Dermis blood vessel endothelial cell (primary cell): ENCODE results near the gene ERGIC3. TPM values are rescaled to one million over a fixed set of nuclear protein-coding genes. Genes with fewer than 3 reads are reported as not detected.
A peak's percentile ranks its signal among the peaks of the same experiment; 100 is the strongest.
"Not testable (repeated sequence)": the region's sequence is repeated elsewhere in the genome, so short reads cannot be mapped to it uniquely, and the experiment has no call there.

Experiments
- DNase-seq: peaks from one replicate; pipeline ENCODE4 v3.0.0; 2010
- total RNA-seq: library from RNA; depleted of rRNA; stranded (reverse); fragments of >200 nt; gene quantifications from 2 replicates; pipeline ENCODE4 v1.2.3, GENCODE V29; 2014

The ERGIC3 gene
- total RNA-seq, 1 donor from 2014 or later = 484 TPM

- no peak for DNase-seq
Measured at GRCh38 chr20:35518955-35519354, 22.9 kb upstream of the ERGIC3 start.

- peak; percentile 24 for DNase-seq
Measured at GRCh38 chr20:35523298-35523888, 18.5 kb upstream of the ERGIC3 start.

- no peak for DNase-seq
Measured at GRCh38 chr20:35525639-35526038, 16.2 kb upstream of the ERGIC3 start.

GRCh38 chr20:35527122-35527769 lies 14.6 kb upstream of the ERGIC3 start:
- DNase-seq = no peak

GRCh38 chr20:35529552-35529951 lies 12.3 kb upstream of the ERGIC3 start, which contains the start of gene C20orf173:
Gene C20orf173, minus strand, starts transcription at chr20:35529652. Its CDS starts 279 bp downstream, at chr20:35529373.
- no peak for DNase-seq

- DNase-seq = peak; percentile 6
Measured at GRCh38 chr20:35539756-35540212, 2.1 kb upstream of the ERGIC3 start.

GRCh38 chr20:35541118-35541782 lies 628 bp upstream of the ERGIC3 start:
- DNase-seq = no peak

- DNase-seq = no peak
Measured at GRCh38 chr20:35542990-35543389, 1.1 kb downstream of the ERGIC3 start.

- DNase-seq = no peak
Measured at GRCh38 chr20:35544436-35544835, 2.6 kb downstream of the ERGIC3 start.

- DNase-seq = not testable (repeated sequence)
Measured at GRCh38 chr20:35544941-35545340, 3.1 kb downstream of the ERGIC3 start.

GRCh38 chr20:35546127-35546526 lies 4.2 kb downstream of the ERGIC3 start:
- DNase-seq = no peak

- no peak for DNase-seq
Measured at GRCh38 chr20:35547329-35547728, 5.5 kb downstream of the ERGIC3 start.

GRCh38 chr20:35551503-35551902 lies 9.6 kb downstream of the ERGIC3 start:
- DNase-seq = no peak

- DNase-seq = no peak
Measured at GRCh38 chr20:35552914-35553313, 11.0 kb downstream of the ERGIC3 start.

- DNase-seq = not testable (repeated sequence)
Measured at GRCh38 chr20:35555461-35555860, 13.6 kb downstream of the ERGIC3 start.

GRCh38 chr20:35555951-35556645 lies 14.2 kb downstream of the ERGIC3 start:
- DNase-seq = no peak

- no peak for DNase-seq
Measured at GRCh38 chr20:35556871-35557270, 15.0 kb downstream of the ERGIC3 start.

- DNase-seq = no peak
Measured at GRCh38 chr20:35558451-35558850, 16.6 kb downstream of the ERGIC3 start.

GRCh38 chr20:35559042-35559693 lies 17.3 kb downstream of the ERGIC3 start:
- no peak for DNase-seq

GRCh38 chr20:35560105-35560511 lies 18.2 kb downstream of the ERGIC3 start:
- no peak for DNase-seq

GRCh38 chr20:35560541-35560940 lies 18.7 kb downstream of the ERGIC3 start:
- no peak for DNase-seq

- peak; percentile 52 for DNase-seq
Measured at GRCh38 chr20:35561268-35561667, 19.4 kb downstream of the ERGIC3 start.

- DNase-seq = no peak
Measured at GRCh38 chr20:35561671-35562070, 19.8 kb downstream of the ERGIC3 start.
